ENCODE results near the gene BAZ1A.

Gene BAZ1A

DNA sequence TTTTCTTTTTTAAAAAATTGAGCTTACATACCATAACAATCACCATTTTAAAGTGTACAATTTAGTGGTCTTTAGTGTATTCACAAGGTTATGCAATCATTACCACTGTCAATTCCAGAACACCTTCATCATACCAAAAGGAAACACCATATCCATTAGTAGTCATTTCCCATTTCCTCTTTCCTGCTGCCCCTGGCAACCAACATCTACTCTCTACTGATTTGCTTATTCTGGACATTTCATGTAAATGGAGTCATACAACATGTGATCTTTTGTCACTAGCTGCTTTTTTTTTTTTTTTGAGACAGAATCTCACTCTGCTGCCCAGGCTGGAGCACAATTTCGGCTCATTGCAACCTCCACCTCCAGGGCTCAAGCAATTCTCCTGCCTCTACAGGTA is 93.9 kb downstream of the BAZ1A start:
- no peak for TF ChIP-seq ZFX (IDR thresholded peaks at IDR 0.05)
- TF ChIP-seq, protein P1, sequence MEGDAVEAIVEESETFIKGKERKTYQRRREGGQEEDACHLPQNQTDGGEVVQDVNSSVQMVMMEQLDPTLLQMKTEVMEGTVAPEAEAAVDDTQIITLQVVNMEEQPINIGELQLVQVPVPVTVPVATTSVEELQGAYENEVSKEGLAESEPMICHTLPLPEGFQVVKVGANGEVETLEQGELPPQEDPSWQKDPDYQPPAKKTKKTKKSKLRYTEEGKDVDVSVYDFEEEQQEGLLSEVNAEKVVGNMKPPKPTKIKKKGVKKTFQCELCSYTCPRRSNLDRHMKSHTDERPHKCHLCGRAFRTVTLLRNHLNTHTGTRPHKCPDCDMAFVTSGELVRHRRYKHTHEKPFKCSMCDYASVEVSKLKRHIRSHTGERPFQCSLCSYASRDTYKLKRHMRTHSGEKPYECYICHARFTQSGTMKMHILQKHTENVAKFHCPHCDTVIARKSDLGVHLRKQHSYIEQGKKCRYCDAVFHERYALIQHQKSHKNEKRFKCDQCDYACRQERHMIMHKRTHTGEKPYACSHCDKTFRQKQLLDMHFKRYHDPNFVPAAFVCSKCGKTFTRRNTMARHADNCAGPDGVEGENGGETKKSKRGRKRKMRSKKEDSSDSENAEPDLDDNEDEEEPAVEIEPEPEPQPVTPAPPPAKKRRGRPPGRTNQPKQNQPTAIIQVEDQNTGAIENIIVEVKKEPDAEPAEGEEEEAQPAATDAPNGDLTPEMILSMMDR (conservative IDR thresholded peaks at IDR 0.05) = no peak

DNA sequence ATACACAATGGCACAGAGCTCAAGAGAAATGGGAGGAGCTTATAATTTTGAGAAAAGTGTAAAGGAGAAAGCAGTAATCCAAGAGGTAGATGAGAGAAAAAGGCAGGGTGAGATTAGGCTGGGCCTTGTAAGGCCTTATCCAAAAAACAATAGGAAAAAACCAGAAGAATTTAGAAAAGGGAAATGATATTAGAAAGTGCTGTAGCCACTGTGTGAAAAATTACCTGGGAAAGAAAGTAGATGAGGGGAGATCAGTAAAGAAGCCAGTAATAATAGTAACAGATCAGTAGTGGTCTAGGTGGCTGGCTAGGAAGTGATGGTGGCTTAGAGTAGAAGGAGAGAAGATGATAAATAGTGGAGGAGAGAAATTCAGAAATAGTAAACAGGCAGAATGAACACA is 94.5 kb downstream of the BAZ1A start:
- TF ChIP-seq, protein P1 (conservative IDR thresholded peaks at IDR 0.05) = no peak
- TF ChIP-seq ZFX (IDR thresholded peaks at IDR 0.05) = no peak
- H3K27ac ChIP-seq = no peak overlapping the region

More for the DNA sequence above, 93.9 kb downstream of the BAZ1A start:
- no peak overlapping the region for H3K27ac ChIP-seq

DNA sequence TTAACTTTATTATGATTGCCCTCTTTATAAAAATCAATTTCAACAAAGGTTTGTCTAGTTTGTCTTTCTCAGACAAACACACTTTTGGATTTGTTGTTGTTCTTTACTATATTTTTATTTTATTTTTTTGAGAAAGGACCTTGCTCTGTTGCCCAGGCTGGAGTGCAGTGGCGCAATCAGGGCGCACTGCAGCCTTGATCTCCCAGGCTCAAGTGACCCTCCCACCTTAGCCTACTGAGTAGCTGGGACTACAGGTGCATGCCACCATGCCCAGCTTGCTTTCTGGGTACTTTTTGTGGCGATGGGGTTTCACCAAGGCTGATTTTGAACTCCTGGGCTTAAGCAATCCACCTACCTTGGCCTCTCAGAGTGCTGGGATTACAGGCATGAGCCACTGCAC is 96.4 kb downstream of the BAZ1A start:
- TF ChIP-seq, protein P1 (conservative IDR thresholded peaks at IDR 0.05) = no peak
- TF ChIP-seq ZFX (IDR thresholded peaks at IDR 0.05) = no peak
- no peak overlapping the region for H3K27ac ChIP-seq

DNA sequence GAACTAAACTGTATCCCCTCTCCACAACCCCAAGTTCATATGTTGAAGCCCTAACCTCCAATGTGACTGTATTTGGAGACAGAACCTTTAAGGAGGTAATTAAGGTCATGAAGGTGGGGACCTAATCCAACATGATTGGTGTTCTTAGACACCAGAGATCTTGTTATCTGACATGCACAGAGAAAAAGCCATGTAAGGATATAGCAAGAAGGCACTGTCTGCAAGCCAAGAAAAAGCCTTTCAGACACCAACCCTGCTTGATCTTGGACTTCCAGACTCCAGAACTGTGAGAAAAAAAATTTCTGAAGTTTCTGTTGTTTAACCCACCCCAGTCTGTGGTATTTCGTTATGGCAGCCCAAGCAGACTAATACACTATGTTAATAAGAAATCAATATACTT is 98.5 kb downstream of the BAZ1A start:
- TF ChIP-seq ZFX (IDR thresholded peaks at IDR 0.05) = no peak
- TF ChIP-seq, protein P1 (conservative IDR thresholded peaks at IDR 0.05) = no peak
- H3K27ac ChIP-seq = no peak overlapping the region

DNA sequence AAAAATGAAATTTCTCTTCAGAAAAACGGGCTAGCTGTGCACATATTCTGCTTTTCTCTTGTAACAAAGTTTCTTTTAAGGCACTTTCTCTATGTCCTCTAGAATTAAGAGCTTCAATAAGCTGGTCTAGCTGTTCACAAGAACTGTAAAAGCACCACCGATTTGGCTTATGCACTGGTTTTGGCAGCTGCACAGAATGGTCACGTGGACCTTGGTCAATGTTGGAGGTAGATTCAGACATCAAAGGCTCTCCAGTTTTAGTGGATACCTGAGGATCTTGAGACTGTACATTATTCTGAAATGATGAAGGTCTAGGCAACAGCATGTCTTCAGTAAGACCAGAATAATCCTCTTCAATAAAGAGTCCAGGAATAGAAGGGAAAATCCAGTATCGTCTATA is 99.2 kb downstream of the BAZ1A start:
- TF ChIP-seq, protein P1 (conservative IDR thresholded peaks at IDR 0.05) = no peak
- no peak for TF ChIP-seq ZFX (IDR thresholded peaks at IDR 0.05)

DNA sequence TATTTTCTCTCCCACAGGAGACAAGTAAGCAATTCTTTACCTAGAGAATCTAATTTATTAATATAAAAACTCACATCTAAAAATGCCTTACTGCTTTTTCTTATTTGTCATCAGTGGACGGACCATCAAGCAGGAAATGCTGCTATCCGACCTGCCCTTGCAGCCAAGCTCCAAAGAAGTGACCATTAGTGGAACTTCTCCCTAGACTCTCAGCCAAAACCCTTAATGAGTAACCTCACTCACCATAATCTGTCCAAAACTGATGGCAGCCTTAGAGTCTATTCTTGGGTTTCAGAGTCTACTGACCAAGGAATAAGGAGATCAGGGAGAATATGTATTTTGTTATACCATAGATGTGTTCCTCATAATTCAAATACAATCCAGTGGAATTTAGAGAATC is 99.8 kb downstream of the BAZ1A start:
- no peak for TF ChIP-seq ZFX (IDR thresholded peaks at IDR 0.05)
- TF ChIP-seq, protein P1 (conservative IDR thresholded peaks at IDR 0.05) = no peak
- H3K27ac ChIP-seq = no peak overlapping the region

More for the DNA sequence above, 99.2 kb downstream of the BAZ1A start:
- H3K27ac ChIP-seq = no peak overlapping the region

DNA sequence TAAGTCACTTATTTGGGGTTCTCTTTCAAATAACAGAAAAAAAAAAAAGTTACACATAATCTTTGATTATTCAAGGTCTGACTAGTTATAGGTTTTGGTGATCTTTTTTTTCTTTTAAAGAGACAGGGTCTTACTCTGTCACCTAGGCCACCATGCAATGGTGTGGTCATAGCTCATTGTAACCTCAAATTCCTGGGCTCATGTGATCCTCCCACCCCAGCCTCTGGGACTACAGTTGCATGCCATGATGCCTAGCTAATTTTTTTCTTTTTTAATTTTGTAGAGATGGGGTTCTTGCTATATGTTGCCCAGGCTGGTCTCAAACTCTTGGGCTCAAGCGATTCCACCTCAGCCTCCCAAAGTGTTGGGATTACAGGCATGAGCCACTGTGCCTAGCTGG is 104.3 kb downstream of the BAZ1A start:
- TF ChIP-seq, protein P1 (conservative IDR thresholded peaks at IDR 0.05) = no peak
- no peak for TF ChIP-seq ZFX (IDR thresholded peaks at IDR 0.05)
- no peak overlapping the region for H3K27ac ChIP-seq

Data from C4-2B (cell line).